Stimulated activated CD8-positive, alpha-beta memory T cell treated with anti-CD3 and anti-CD28 coated beads, Interleukin-7, amount 100 ng/mL, for 1 hour (primary cell): Measurements from ENCODE around the gene LPP.

ENCODE experiments used
- DNase-seq, 2 donors: peaks; one replicate each; pipeline ENCODE4 v3.0.0-alpha.2; 2020; ENCODE audit warnings: low read depth in 2 of 2

Gene LPP

GRCh38 chr3:188707381-188708288 lies 553.7 kb downstream of the LPP start:
- DNase-seq, result no peak

- no peak for DNase-seq
Measured at GRCh38 chr3:188711881-188712247, 557.9 kb downstream of the LPP start.

- DNase-seq, result no peak
Measured at GRCh38 chr3:188712248-188712924, 558.4 kb downstream of the LPP start.

GRCh38 chr3:188712991-188713390 lies 559.0 kb downstream of the LPP start:
- DNase-seq, result no peak

- DNase-seq, result no peak
Measured at GRCh38 chr3:188719545-188719944, 565.6 kb downstream of the LPP start.

- DNase-seq, result no peak
Measured at GRCh38 chr3:188720215-188720614, 566.3 kb downstream of the LPP start.

GRCh38 chr3:188720636-188721035 lies 566.7 kb downstream of the LPP start:
- no peak for DNase-seq

- DNase-seq, result no peak
Measured at GRCh38 chr3:188721312-188721711, 567.4 kb downstream of the LPP start.

- DNase-seq, result no peak
Measured at GRCh38 chr3:188721990-188722389, 568.0 kb downstream of the LPP start.

- DNase-seq, result no peak
Measured at GRCh38 chr3:188722963-188723362, 569.0 kb downstream of the LPP start.

- DNase-seq, result no peak
Measured at GRCh38 chr3:188727052-188727451, 573.1 kb downstream of the LPP start.

- DNase-seq, result no peak
Measured at GRCh38 chr3:188728371-188728896, 574.5 kb downstream of the LPP start.

GRCh38 chr3:188729422-188729821 lies 575.5 kb downstream of the LPP start:
- DNase-seq, result no peak

GRCh38 chr3:188734395-188734794 lies 580.4 kb downstream of the LPP start:
- no peak for DNase-seq

- no peak for DNase-seq
Measured at GRCh38 chr3:188739511-188739910, 585.6 kb downstream of the LPP start.

GRCh38 chr3:188740010-188740409 lies 586.1 kb downstream of the LPP start:
- DNase-seq, result no peak

GRCh38 chr3:188742755-188743550 lies 589.0 kb downstream of the LPP start:
- no peak for DNase-seq

- no peak for DNase-seq
Measured at GRCh38 chr3:188744166-188744565, 590.2 kb downstream of the LPP start.

GRCh38 chr3:188745031-188745430 lies 591.1 kb downstream of the LPP start:
- DNase-seq, result no peak

GRCh38 chr3:188746291-188746783 lies 592.4 kb downstream of the LPP start:
- no peak for DNase-seq

- DNase-seq, result no peak
Measured at GRCh38 chr3:188747489-188747888, 593.5 kb downstream of the LPP start.
